HG03039 (cell line): ENCODE data around the gene NOS1.
A peak's percentile ranks its signal among the peaks of the same experiment; 100 is the strongest.
"Not testable (repeated sequence)": the region's sequence is repeated elsewhere in the genome, so short reads cannot be mapped to it uniquely, and the experiment has no call there.

Experiments
- ATAC-seq: cut with Tn5 transposase; IDR thresholded peaks from one replicate; pipeline ENCODE4 v1.9.1; 2021; ENCODE audit warnings: mild to moderate bottlenecking, moderate library complexity; ENCODE audit not compliant: unreplicated experiment

NOS1 gene

DNA sequence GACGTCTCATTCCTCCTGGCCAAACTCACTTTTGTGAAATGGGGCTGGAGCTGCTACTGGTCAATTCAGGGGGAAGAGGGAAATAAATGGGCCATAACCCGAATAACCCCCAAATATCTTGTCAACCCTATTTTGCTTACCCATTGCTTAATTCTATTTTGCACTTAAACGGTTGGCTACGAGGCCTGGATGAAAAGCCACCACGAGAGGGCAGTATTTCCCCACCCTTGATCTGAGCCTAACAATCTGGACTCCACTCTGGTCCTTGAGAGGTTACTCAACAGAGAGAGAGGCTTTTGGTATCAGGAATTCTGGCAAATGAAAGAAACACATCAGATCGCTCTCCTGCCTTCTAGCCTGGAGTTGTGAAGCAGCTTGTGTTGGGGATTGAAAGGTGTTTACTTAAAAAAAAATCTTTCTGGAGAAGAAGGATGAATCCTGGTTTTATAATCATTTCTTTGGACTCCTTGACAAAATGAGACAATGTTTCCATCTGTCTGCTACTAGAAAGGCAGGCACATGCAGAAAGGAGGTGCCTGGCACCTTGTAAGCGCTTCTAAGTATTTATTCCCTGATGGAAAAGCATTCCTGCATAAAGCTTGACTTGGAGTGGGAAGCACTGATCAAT lies 148.7 kb downstream of the NOS1 start:
- ATAC-seq, result no peak

- ATAC-seq, result no peak
Measured at GRCh38 chr12:117210266-117210918, 151.0 kb downstream of the NOS1 start.

DNA sequence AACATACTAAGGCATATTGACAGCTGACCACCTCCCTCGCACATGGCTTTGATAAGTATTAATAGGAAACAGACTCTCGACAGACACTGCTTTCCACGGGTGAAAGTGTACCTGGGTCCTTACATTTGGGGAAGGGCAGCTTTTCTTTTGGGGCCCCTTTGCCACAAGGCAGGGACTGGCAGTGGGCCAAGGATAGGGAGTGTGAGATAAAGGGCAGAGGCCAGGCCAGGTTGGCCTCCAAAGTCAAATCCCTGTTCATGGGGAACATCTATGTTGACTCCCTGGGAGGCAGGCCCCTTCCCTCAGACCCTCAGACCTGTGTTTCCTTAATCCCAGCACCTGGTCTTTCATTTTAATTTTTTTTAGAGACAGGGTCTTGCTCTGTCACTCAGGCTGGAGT lies 151.8 kb downstream of the NOS1 start:
- ATAC-seq, result no peak

GRCh38 chr12:117208811-117209455 lies 152.5 kb downstream of the NOS1 start:
- ATAC-seq, result no peak

GRCh38 chr12:117208206-117208605 lies 153.2 kb downstream of the NOS1 start:
- no peak for ATAC-seq

GRCh38 chr12:117207675-117208074 lies 153.8 kb downstream of the NOS1 start:
- no peak for ATAC-seq

GRCh38 chr12:117202556-117202955 lies 158.9 kb downstream of the NOS1 start:
- ATAC-seq, result no peak

GRCh38 chr12:117202033-117202432 lies 159.4 kb downstream of the NOS1 start:
- no peak for ATAC-seq

GRCh38 chr12:117199956-117200744 lies 161.3 kb downstream of the NOS1 start:
- not testable (repeated sequence) for ATAC-seq

- not testable (repeated sequence) for ATAC-seq
Measured at GRCh38 chr12:117196334-117196733, 165.1 kb downstream of the NOS1 start.

- ATAC-seq, result not testable (repeated sequence)
Measured at GRCh38 chr12:117195027-117195426, 166.4 kb downstream of the NOS1 start.

GRCh38 chr12:117193903-117194302 lies 167.5 kb downstream of the NOS1 start:
- no peak for ATAC-seq

- ATAC-seq, result not testable (repeated sequence)
Measured at GRCh38 chr12:117192581-117192980, 168.8 kb downstream of the NOS1 start.

DNA sequence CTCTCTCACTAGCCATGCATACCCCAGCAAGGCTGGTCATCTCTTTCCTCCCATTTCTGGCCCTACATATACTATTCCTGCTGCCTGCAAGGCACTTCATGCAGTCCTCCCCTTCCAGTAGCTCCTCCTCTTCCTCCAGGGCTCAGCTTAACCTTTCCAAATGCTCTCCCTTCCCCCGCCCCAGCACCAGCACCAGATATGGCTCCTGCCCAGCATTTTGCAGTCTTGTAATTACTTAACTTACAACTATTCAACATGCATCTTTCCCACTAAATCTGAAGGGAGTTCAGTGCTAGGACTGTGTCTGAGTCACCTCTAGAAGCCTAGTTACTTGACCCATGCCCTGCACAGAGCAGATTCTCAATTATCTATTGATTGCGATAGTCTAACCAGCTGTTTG lies 169.4 kb downstream of the NOS1 start:
- no peak for ATAC-seq

DNA sequence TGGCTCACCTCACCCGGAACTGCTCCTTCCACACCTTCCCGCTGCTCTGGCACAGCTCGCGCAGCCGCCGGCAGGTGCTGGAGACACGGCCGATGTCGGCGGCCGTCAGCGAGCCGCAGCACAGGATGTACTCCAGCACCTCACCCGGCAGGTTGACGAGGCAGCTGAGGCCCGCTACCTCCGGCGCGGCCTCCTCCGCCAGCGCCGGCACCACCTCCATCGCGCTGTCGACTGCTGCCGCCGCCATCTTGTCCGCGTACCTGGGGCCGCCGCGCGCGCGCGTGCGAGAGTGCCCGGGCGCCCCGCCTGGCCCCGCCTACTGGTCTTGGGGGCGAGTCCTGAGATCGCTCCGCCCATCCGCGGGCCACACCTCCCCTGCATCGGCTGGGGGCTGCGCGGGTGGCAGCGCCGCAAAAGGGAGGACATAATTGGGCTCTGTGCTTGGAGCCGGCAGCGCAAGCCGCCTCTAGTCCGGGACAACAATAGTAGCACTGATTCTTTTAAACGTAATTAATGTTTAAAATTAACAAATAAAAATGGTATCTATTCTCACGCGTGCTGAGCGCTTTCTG lies 171.1 kb downstream of the NOS1 start, which contains the start of gene FBXO21:
TSS of gene FBXO21 (minus strand) at position 261 of the 572 bp plus-strand sequence. CDS start at position 247, 14 bp downstream.
- peak; percentile 91 for ATAC-seq

- ATAC-seq, result peak; percentile 25
Measured at GRCh38 chr12:117189725-117190209, 171.7 kb downstream of the NOS1 start.

- ATAC-seq, result no peak
Measured at GRCh38 chr12:117188961-117189724, 172.3 kb downstream of the NOS1 start.

GRCh38 chr12:117188121-117188665 lies 173.2 kb downstream of the NOS1 start:
- ATAC-seq, result no peak

DNA sequence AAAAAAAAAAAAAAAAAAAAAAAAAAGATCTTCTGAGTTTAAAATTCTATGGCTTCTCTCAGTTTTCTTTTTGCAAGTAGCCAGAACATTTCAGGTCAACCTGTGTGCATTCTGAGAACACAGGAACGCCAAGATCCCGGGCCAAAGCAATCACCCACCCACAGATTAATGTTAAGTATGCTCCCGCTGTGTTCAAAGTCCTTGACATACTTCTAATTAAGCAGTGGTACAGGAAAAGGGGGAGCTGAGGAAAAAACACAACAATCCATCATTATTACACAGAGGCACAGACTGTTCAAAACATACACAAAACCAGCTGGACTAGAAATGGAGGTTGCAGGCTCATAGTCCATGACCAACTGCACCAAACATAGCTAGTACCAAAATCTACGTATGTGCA lies 174.0 kb downstream of the NOS1 start:
- ATAC-seq, result no peak

GRCh38 chr12:117182866-117183265 lies 178.6 kb downstream of the NOS1 start:
- no peak for ATAC-seq
